ENCODE measurements around the gene ZNF280A. TPM values are rescaled to one million over a fixed set of nuclear protein-coding genes. Genes with fewer than 3 reads are reported as not detected.

ZNF280A gene
- total and polyA plus RNA-seq, 2 experiments from 2014 or later, result not detected

DNA sequence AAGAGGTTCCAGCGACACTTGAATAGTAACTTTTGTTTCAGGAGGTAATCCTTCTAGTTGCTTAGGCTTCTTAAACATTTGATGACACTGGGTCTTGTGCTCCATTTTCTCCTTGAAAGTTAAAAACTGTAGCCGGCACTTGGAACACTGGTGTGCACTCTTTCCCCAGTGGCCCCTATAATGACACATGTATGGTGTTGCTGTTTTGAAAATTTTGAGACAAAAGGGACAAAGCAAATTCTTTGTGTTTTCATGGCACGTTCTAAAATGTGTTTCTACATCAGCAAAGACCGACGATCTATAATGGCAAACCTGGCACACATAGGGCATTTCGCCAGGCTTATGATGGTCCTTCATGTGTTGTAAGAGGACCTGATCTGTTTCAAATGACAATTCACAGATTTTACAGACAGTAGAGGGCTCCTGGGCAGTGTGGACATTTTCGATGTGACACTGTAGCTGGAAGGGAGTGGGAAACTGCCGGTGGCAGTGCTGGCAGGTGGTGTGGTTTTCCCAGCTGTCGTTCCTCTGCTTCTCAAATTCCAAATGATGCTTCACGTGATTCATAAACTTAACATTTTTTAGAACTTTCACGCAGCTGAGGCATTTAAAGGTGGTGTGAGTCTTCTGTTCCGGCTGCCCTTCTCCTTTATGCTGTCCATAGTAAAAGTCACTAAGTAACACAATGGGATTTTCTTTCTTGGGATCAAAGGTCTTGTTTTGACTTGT is 32.0 kb downstream of the ZNF280A start:
- H3K4me1 Mint-ChIP-seq, result peaks cover 5% of the 10 kb centered on the region; the same call in 1 of the 3 replicates
- no peak overlapping the region for H3K4me3 ChIP-seq
- no peaks in the 10 kb centered on the region for H3K79me2 ChIP-seq (replicated peaks; ENCODE audit: insufficient read depth)
- H3K4me1 ChIP-seq (ENCODE audit: insufficient read depth), result peaks cover 4% of the 10 kb centered on the region; the same call in 1 of the 2 replicates
- peaks cover 40% of the 10 kb centered on the region for H3K36me3 Mint-ChIP-seq (ENCODE audit: low read depth)
- H3K27me3 Mint-ChIP-seq (ENCODE audit: insufficient read depth, low read depth, poor library complexity), result peaks cover 16% of the 10 kb centered on the region
- H3K9me2 ChIP-seq (ENCODE audit: insufficient read depth), result no peaks in the 10 kb centered on the region
- peaks cover 12% of the 10 kb centered on the region for H3K36me3 ChIP-seq (ENCODE audit: insufficient read depth)
- no peak overlapping the region for H3K4me2 ChIP-seq
- DNase-seq (ENCODE audit: low spot score) (no peak), ATAC-seq (no peak)
- no peak overlapping the region for H3K4me3 Mint-ChIP-seq
- H3K27ac Mint-ChIP-seq, result no peak overlapping the region
- no peaks in the 10 kb centered on the region; the same call in 2 of the 3 replicates for H3K9me3 Mint-ChIP-seq
- TF ChIP-seq EZH2phosphoT487 (IDR thresholded peaks at IDR 0.05; ENCODE audit: unreplicated experiment), result no peak
- TF ChIP-seq ZNF331 (CRISPR knock-in tag; IDR thresholded peaks at IDR 0.05; ENCODE audit: low read depth), result no peak
- TF ChIP-seq, protein P1, sequence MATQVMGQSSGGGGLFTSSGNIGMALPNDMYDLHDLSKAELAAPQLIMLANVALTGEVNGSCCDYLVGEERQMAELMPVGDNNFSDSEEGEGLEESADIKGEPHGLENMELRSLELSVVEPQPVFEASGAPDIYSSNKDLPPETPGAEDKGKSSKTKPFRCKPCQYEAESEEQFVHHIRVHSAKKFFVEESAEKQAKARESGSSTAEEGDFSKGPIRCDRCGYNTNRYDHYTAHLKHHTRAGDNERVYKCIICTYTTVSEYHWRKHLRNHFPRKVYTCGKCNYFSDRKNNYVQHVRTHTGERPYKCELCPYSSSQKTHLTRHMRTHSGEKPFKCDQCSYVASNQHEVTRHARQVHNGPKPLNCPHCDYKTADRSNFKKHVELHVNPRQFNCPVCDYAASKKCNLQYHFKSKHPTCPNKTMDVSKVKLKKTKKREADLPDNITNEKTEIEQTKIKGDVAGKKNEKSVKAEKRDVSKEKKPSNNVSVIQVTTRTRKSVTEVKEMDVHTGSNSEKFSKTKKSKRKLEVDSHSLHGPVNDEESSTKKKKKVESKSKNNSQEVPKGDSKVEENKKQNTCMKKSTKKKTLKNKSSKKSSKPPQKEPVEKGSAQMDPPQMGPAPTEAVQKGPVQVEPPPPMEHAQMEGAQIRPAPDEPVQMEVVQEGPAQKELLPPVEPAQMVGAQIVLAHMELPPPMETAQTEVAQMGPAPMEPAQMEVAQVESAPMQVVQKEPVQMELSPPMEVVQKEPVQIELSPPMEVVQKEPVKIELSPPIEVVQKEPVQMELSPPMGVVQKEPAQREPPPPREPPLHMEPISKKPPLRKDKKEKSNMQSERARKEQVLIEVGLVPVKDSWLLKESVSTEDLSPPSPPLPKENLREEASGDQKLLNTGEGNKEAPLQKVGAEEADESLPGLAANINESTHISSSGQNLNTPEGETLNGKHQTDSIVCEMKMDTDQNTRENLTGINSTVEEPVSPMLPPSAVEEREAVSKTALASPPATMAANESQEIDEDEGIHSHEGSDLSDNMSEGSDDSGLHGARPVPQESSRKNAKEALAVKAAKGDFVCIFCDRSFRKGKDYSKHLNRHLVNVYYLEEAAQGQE (IDR thresholded peaks at IDR 0.05; ENCODE audit: unreplicated experiment), result no peak
- TF ChIP-seq NANOG (IDR thresholded peaks at IDR 0.05; ENCODE audit: borderline replicate concordance), result no peak
- TF ChIP-seq, protein P2, sequence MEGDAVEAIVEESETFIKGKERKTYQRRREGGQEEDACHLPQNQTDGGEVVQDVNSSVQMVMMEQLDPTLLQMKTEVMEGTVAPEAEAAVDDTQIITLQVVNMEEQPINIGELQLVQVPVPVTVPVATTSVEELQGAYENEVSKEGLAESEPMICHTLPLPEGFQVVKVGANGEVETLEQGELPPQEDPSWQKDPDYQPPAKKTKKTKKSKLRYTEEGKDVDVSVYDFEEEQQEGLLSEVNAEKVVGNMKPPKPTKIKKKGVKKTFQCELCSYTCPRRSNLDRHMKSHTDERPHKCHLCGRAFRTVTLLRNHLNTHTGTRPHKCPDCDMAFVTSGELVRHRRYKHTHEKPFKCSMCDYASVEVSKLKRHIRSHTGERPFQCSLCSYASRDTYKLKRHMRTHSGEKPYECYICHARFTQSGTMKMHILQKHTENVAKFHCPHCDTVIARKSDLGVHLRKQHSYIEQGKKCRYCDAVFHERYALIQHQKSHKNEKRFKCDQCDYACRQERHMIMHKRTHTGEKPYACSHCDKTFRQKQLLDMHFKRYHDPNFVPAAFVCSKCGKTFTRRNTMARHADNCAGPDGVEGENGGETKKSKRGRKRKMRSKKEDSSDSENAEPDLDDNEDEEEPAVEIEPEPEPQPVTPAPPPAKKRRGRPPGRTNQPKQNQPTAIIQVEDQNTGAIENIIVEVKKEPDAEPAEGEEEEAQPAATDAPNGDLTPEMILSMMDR (conservative IDR thresholded peaks at IDR 0.05; ENCODE audit: low read depth in 2 of 2), result no peak
- TF ChIP-seq POLR2AphosphoS5 (IDR thresholded peaks at IDR 0.05; ENCODE audit: low read depth), result no peak
- H3F3A ChIP-seq (replicated peaks; ENCODE audit: low read depth), result no peaks in the 10 kb centered on the region
- no peak overlapping the region for H2AFZ ChIP-seq
- no peak overlapping the region for H3K27ac ChIP-seq (ENCODE audit: low read depth)
- H4K20me1 ChIP-seq (replicated peaks; ENCODE audit: insufficient read depth), result peaks cover 6% of the 10 kb centered on the region
- peaks cover 53% of the 10 kb centered on the region for H3K27me3 ChIP-seq (ENCODE audit: insufficient read depth)

DNA sequence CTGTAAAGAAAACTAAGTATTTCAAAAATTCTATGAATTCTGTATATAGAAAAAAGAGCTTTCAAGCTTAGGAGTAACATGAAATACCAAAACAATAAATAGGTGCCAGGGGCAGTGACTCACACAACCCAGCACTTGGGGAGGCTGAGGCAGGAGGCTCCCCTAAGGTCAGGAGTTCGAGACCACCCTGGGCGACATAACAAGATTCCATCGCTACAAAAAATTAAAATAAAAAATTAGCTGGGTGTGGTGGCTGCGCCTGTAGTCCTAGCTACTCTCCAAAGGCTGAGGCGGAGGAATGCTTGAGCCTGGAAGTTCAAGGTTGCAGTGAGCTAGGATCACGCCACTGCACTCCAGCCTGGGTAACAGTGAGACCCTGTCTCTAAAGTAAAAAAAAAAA is 33.0 kb downstream of the ZNF280A start:
- Histone ChIP-seq H3K27me3 (ENCODE audit: insufficient read depth) (peaks cover 61% of the 10 kb centered on the region), H3F3A (replicated peaks; ENCODE audit: low read depth) (no peaks in the 10 kb centered on the region), H2AFZ (no peak overlapping the region), H3K79me2 (replicated peaks; ENCODE audit: insufficient read depth) (no peaks in the 10 kb centered on the region), H4K20me1 (replicated peaks; ENCODE audit: insufficient read depth) (peaks cover 6% of the 10 kb centered on the region), H3K36me3 (ENCODE audit: insufficient read depth) (peaks cover 9% of the 10 kb centered on the region), H3K4me1 (ENCODE audit: insufficient read depth) (peaks cover 4% of the 10 kb centered on the region; the same call in 1 of the 2 replicates), H3K9me2 (ENCODE audit: insufficient read depth) (no peaks in the 10 kb centered on the region), H3K4me3 (no peak overlapping the region), H3K4me2 (no peak overlapping the region), H3K27ac (ENCODE audit: low read depth) (0 out of 2 replicates have a peak overlapping the region, but pooled peaks have one; percentile 36)
- DNase-seq (ENCODE audit: low spot score) (no peak), ATAC-seq (no peak)
- no peak overlapping the region for H3K4me3 Mint-ChIP-seq
- H3K4me1 Mint-ChIP-seq, result peaks cover 5% of the 10 kb centered on the region; the same call in 1 of the 3 replicates
- H3K27me3 Mint-ChIP-seq (ENCODE audit: insufficient read depth, low read depth, poor library complexity), result peaks cover 18% of the 10 kb centered on the region
- H3K27ac Mint-ChIP-seq, result no peak overlapping the region
- peaks cover 36% of the 10 kb centered on the region for H3K36me3 Mint-ChIP-seq (ENCODE audit: low read depth)
- H3K9me3 Mint-ChIP-seq, result no peaks in the 10 kb centered on the region; the same call in 2 of the 3 replicates
- no peak for TF ChIP-seq STAT1 (IDR thresholded peaks at IDR 0.05; ENCODE audit: unreplicated experiment)
- TF ChIP-seq POLR2AphosphoS5 (IDR thresholded peaks at IDR 0.05; ENCODE audit: low read depth), result no peak
- TF ChIP-seq, protein P3, sequence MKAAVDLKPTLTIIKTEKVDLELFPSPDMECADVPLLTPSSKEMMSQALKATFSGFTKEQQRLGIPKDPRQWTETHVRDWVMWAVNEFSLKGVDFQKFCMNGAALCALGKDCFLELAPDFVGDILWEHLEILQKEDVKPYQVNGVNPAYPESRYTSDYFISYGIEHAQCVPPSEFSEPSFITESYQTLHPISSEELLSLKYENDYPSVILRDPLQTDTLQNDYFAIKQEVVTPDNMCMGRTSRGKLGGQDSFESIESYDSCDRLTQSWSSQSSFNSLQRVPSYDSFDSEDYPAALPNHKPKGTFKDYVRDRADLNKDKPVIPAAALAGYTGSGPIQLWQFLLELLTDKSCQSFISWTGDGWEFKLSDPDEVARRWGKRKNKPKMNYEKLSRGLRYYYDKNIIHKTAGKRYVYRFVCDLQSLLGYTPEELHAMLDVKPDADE (IDR thresholded peaks at IDR 0.05), result no peak
- TF ChIP-seq EZH2phosphoT487 (IDR thresholded peaks at IDR 0.05; ENCODE audit: unreplicated experiment), result no peak
- TF ChIP-seq, protein P2 (conservative IDR thresholded peaks at IDR 0.05; ENCODE audit: low read depth in 2 of 2), result no peak
- no peak for TF ChIP-seq CREB1 (CRISPR knock-in tag; IDR thresholded peaks at IDR 0.05; ENCODE audit: low read depth)
- TF ChIP-seq ZNF114 (CRISPR knock-in tag; IDR thresholded peaks at IDR 0.05), result no peak

Data from GM23338 (cell line).